GF-D8 (cell line): ENCODE results near the gene ZNF616.

Experiments
- DNase-seq: peaks from one replicate; lab custom pipeline; 2025; lab: John Stamatoyannopoulos, UW

The ZNF616 gene

GRCh38 chr19:52139252-52140031 lies at the start of gene ZNF616:
Gene ZNF616, minus strand, starts transcription at chr19:52139938. Its CDS starts 9,426 bp downstream, at chr19:52130512.
- peak; percentile 82 for DNase-seq

DNA sequence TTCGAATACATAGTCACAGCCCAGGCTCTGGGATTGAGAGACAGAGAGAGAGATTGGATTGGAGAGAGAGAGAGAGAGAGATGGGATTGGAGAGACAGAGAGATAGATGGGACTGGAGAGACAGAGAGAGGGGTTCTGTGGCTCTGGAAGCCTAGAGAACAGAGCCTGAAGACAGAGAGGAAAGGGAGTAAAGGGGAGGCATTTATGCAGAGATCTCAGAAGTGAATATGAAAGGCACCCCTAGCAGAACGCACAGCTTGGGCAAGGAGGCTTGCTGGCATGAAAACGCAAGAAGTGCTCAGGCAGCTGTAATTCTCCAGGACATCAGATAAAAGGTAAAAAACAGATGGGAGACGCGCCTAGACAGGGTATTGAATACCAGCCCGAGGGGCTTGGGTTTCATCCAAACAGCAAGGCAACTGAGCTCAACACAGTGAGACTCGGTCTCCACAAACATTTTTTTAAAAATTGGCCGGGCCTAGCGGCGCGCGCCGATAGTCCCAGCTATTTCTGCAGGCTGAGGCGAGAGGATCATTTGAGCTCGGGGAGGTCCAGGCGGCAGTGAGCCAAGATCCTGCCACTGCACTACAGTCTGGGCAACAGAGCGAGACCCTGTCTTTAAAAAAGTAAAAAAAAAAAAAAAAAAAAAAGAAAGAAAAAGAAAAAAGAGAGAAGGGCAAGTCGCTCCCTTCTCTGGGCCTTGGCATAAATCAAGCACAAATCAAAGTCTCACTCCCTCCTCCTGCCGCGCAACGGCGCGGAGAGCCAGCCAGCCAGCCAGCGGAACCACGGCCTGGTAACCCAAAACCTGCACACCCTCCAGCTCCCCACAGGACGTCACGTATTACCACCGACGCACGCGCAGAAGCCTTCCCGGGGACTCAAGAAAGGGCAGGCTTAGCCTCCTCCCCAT lies 49.3 kb upstream of the ZNF616 start:
- DNase-seq: no peak

GRCh38 chr19:52187407-52187806 lies 47.7 kb upstream of the ZNF616 start:
- no peak for DNase-seq

DNA sequence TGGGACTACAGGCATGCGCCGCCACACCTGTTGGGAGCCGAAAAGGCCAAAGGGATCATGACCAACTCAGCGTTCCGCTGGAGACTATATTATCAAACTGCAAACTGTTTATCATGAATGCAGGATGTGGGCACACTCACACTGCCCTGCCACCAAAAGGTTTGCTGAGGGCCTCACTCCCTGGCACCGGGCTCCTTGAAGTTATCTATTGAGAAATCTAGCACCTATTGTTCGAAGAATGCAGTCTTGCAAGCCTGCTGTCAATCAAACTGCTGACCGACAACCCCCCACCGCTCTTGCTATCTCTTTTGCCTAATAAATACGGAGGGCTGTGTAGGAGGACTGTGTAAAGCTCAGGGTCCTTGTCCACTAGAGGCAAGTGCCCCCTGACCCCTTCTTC lies 36.8 kb upstream of the ZNF616 start:
- DNase-seq: no peak

- DNase-seq: no peak
Observed at GRCh38 chr19:52172347-52172746, 32.6 kb upstream of the ZNF616 start.

DNA sequence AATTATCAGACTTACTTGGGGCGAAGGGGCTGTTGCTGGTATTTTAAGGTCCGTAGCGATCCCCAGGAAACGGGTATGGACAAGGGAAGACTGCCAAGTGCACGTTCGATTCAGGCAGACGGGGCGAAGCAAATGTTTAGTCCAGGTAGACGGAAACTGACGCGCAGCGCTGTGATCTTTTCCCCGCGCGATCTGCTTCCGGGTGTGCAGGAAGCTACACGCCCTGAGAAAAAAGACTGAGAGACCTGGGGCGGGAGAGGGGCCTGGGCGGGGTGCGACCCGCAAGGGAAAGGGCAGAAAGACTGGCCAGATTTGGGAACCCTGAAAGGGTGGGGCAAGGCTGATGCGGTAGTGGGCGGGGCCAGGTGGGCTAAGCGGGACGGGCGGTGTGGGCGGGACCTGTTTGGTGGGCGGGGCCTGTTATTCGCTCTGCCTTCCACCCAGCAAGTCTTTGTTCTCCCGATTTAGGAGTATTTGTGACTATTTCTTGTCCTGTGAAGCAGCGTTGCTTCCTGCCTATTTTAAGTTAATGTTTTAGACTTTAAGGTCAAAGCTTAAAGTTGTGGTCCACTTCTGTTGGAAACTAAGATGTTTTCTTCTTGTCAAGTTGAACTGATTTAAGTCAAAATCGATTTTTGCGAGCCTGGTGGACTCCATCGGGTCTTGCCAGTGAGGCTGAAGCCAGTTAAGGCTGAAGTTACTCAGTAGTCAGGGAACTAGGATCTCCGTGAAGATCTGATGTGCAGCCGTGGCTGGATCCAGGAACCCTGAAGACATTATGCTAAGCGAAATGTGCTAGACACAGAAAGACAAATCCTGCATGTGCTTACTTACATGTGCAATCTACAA lies 31.8 kb upstream of the ZNF616 start, which contains the start of gene ZNF836:
Gene ZNF836 (minus strand): TSS at position 301 of the 849 bp plus-strand sequence. CDS start 3,549 bp downstream, outside the sequence.
- peak; percentile 33 for DNase-seq

- DNase-seq: no peak
Observed at GRCh38 chr19:52170863-52171320, 31.2 kb upstream of the ZNF616 start.

GRCh38 chr19:52170304-52170703 lies 30.6 kb upstream of the ZNF616 start:
- DNase-seq: no peak

- no peak for DNase-seq
Observed at GRCh38 chr19:52155596-52156359, 16.0 kb upstream of the ZNF616 start.

DNA sequence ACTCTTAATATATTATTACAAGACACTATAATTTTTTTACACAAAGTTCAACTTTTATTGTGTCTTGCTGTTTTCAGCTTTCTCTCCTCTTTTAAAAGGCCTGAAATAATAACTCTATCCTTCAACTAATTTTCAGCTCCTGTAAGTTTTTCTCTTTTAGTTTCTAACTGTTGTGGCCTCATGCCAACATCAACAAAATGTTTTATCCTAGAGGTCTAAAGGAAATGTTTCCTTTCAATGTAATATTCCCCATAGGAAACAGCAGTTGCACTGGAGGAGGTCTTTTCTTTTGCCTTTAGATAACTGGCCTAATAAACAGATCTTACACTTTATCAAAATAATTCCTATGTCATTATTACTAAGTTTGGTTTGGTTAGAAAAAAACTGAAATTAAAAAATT lies 8.5 kb upstream of the ZNF616 start:
- no peak for DNase-seq

GRCh38 chr19:52142001-52142595 lies 2.4 kb upstream of the ZNF616 start:
- DNase-seq: no peak

GRCh38 chr19:52141203-52141602 lies 1.5 kb upstream of the ZNF616 start:
- no peak for DNase-seq

GRCh38 chr19:52140032-52140710 lies 433 bp upstream of the ZNF616 start:
- no peak for DNase-seq

- DNase-seq: no peak
Observed at GRCh38 chr19:52138983-52139251, 821 bp downstream of the ZNF616 start.

GRCh38 chr19:52138278-52138982 lies 1.3 kb downstream of the ZNF616 start:
- DNase-seq: peak; percentile 13

DNA sequence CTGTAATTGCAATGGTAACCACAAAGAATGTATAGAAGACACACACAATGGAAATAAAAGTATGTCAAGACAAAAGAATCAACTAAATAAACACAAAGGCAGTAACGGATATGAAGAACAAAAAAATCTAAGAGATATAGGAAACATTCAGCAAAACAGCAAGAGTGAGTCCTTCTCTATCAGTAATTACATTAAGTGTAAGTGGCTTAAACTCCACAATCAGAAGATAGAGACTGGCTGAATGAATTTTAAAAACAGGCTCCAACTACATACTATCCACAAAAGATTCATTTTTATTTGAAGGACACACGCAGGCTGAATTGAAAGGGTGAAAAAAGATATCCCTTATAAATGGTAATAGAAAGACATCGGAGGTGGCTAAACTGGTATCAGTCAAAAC lies 19.5 kb downstream of the ZNF616 start:
- no peak for DNase-seq

DNA sequence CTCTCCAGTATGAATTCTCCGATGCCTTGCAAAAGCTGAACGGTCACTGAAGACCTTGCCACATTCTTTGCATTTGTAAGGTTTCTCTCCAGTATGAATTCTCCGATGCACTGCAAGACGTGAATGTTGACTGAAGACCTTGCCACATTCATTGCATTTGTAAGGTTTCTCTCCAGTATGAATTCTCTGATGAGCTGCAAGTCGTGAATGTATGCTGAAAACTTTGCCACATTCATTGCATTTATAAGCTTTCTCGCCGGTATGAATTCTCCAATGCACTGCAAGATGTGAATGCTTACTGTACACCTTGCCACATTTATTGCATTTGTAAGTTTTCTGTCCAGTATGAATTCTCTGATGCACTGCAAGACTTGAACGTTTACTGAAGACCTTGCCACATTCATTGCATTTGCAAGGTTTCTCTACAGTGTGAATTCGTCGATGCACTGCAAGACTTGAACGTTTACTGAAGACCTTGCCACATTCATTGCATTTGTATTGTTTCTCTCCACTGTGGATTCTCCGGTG lies 24.1 kb downstream of the ZNF616 start:
- DNase-seq: no peak

DNA sequence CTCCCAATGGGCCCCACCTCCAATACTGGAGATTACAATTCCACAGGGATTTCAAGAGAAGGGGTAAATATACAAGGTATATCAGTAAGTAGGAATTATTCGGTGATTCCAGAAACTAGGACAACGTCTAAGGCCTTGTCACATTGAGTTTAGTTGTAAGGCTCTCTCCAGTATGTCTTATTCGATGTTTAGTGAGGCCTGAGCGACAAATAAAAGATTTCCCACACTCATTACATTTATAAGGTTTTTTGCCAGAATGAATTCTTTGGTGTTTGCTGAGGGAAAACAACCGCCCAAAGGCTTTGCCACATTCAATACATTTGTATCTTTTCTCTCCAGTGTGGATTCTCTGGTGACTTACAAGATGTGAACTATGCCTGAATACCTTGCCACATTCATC lies 25.0 kb downstream of the ZNF616 start:
- DNase-seq: no peak

DNA sequence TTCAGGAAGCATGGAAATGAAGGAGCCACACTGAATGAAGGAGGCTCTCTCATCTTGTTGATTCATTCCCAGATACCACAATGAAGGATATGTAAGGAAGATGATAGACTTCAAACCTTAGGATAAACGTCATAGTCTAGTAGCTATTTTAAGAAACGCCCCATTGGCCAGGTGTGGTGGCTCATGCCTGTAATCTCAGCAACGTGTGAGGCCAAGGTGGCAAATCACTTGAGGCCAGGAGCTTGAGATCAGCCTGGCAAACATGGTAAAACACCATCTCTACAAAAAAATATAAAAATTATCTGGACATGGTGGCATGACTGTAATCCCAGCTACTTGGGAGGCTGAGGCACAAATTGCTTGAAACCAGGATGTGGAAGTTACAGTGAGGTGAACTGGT lies 27.1 kb downstream of the ZNF616 start:
- no peak for DNase-seq
